ENCODE measurements around the gene TMEM60. TPM values are rescaled to one million over a fixed set of nuclear protein-coding genes. Genes with fewer than 3 reads are reported as not detected.

The TMEM60 gene
- total RNA-seq, 2 experiments from 2014 or later: 9.2 to 9.8 TPM

DNA sequence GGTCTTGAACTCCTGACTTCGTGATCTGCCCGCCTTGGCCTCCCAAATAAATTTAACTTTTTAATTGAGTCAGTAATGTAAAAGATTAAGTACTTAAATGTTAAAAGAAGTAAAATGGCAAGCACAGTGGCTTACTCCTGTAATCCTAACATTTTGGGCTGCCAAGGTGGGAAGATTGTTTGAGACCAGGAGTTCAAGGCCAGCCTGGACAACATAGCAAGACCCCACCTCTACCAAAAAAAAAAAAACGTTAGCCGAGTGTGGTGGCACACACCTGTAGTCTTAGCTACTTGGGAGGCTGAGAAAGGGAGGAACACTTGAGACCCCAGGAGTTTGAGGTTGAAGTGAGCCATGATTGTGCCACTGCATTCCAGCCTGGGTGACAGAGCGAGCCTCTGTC, 26.4 kb upstream of the TMEM60 start:
- no peak overlapping the region for H3K27ac Mint-ChIP-seq
- peaks cover 15% of the 10 kb centered on the region for H3K4me1 Mint-ChIP-seq

DNA sequence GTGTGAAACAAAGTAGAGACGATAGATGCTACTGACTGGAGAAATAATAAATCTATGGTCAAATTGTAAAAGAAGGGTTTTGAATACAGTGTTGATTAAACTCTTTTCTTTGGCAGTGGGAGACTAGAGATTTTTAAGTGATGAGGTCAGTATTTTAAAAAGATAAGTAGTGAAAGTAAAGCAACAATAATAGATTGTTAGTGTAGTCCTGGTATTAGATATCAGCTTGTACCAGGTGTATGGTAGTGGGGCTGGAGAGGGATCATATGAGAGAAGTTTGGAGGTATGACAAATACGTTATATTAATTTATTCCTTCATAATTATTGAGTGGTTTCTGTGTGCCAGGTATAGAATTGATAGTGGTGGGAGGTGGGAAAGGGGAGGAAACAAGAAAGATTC, 25.6 kb upstream of the TMEM60 start:
- Mint-ChIP-seq H3K36me3 (peaks cover 63% of the 10 kb centered on the region), H3K27me3 (no peaks in the 10 kb centered on the region), H3K4me1 (peaks cover 12% of the 10 kb centered on the region), H3K27ac (no peak overlapping the region), H3K4me3 (no peak overlapping the region), H3K9me3 (peaks cover 42% of the 10 kb centered on the region)
- no peak for DNase-seq

More for the DNA sequence above, 26.4 kb upstream of the TMEM60 start:
- H3K36me3 Mint-ChIP-seq: peaks cover 55% of the 10 kb centered on the region
- peaks cover 36% of the 10 kb centered on the region for H3K9me3 Mint-ChIP-seq
- no peaks in the 10 kb centered on the region for H3K27me3 Mint-ChIP-seq
- no peak overlapping the region for H3K4me3 Mint-ChIP-seq
- no peak for DNase-seq

DNA sequence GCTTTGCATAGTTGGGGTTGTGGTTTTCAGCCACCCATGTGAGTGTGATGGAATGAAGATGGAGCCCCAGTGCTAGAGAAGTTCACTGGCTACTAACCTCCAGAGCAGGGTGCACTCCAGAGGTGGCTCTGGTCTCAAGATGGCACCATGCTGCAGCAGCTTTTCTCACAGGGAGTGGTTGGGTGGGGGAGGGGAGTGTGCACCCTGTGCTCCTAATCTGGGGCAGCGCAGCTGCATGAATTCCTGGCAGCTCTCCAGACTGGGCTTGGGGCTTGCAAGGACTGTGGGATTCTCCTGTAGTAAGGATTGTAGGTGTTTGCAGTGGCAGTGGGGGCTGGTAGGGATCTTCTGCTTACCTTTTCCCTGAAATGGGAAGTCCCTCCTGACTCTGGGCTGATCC, 24.0 kb upstream of the TMEM60 start:
- peaks cover 75% of the 10 kb centered on the region for H3K36me3 Mint-ChIP-seq
- H3K9me3 Mint-ChIP-seq: peaks cover 52% of the 10 kb centered on the region
- no peak for DNase-seq
- no peak overlapping the region for H3K4me3 Mint-ChIP-seq
- peaks cover 8% of the 10 kb centered on the region for H3K4me1 Mint-ChIP-seq
- no peak overlapping the region for H3K27ac Mint-ChIP-seq
- no peaks in the 10 kb centered on the region for H3K27me3 Mint-ChIP-seq

DNA sequence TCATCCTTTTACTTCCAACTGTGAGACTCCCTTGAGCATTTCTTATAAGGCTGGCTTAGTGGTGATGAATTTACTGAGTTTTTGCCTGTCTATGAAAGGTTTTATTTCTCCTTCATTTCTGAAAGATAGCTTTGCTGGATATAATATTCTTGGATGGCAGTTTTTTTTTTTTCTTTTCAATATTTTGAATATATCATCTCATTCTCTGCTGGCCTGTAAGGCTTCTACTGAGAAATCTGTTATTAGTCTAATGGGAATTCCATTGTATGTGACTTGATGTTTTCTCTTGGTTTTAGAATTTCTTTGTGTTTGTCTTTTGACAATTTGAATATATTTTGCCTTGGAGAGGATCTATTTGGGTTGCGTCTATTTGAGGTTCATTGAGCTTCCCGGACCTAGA, 22.7 kb upstream of the TMEM60 start:
- H3K36me3 Mint-ChIP-seq: peaks cover 79% of the 10 kb centered on the region
- peaks cover 3% of the 10 kb centered on the region for H3K4me1 Mint-ChIP-seq
- no peak for DNase-seq
- H3K27ac Mint-ChIP-seq: no peak overlapping the region
- no peaks in the 10 kb centered on the region for H3K27me3 Mint-ChIP-seq
- H3K4me3 Mint-ChIP-seq: no peak overlapping the region
- peaks cover 60% of the 10 kb centered on the region for H3K9me3 Mint-ChIP-seq

DNA sequence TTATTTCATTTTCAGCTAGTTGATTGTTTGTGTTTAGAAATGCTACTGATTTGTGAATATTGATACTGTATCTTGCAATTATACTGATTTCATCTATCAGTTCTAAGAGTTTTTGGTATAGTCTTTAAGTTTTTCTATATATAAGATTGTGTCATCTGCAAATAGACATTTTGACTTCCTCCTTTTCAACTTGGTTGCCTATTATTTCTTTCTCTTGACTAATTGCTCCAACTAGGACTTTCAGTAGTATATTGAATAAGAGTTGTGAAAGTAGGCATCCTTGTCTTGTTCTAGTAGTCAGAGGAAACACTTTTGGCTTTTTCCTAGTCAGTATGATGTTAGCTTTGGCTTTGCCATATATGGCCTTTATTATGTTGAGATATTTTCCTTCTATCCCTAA, 20.8 kb upstream of the TMEM60 start:
- Mint-ChIP-seq H3K4me1 (peaks cover 3% of the 10 kb centered on the region), H3K27ac (no peak overlapping the region), H3K27me3 (no peaks in the 10 kb centered on the region), H3K36me3 (peaks cover 72% of the 10 kb centered on the region), H3K4me3 (no peak overlapping the region), H3K9me3 (peaks cover 54% of the 10 kb centered on the region)
- DNase-seq: no peak

DNA sequence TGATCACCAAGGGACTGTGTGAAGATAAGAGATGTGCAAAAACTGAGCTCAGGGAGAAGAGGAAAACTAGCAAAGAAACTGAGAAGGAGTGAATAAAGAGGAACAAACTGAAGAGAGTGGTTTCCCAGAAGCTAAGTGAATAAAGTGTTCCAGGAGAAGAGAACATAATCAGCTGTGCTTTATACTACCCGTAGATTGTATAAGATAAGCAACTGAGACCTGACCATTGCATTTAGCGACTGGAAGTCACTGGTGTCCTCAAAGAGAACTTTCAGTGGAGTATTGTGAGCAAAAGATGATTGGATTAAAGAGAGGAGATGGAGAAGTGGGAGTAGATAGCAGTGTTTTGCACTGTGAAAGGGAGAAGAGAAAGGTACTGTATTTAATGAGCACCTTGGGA, 14.9 kb upstream of the TMEM60 start:
- no peaks in the 10 kb centered on the region for H3K27me3 Mint-ChIP-seq
- H3K9me3 Mint-ChIP-seq: peaks cover 23% of the 10 kb centered on the region
- peaks cover 39% of the 10 kb centered on the region for H3K36me3 Mint-ChIP-seq
- peaks cover 16% of the 10 kb centered on the region for H3K4me1 Mint-ChIP-seq
- DNase-seq: no peak
- H3K27ac Mint-ChIP-seq: no peak overlapping the region
- no peak overlapping the region for H3K4me3 Mint-ChIP-seq

DNA sequence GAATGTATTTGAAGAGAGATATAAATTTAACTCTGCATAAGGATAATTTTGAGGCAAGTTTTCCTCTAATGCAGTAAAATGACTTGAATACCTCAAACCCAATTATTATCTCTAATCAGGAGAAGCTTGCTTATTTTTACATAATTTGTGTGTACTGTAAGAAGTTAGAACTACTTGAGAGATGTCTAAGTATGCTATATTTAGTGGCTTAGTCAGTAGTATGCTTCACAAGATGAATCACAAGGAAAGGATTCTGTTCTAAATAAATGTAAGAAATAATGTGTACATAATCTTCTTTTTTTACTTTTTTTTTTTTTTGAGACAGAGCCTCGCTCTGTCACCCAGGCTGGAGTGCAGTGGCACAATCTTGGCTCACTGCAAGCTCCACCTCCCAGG, 14.1 kb upstream of the TMEM60 start:
- no peak overlapping the region for H3K4me3 Mint-ChIP-seq
- no peaks in the 10 kb centered on the region for H3K27me3 Mint-ChIP-seq
- H3K9me3 Mint-ChIP-seq: peaks cover 26% of the 10 kb centered on the region
- DNase-seq: no peak
- H3K36me3 Mint-ChIP-seq: peaks cover 38% of the 10 kb centered on the region
- peaks cover 18% of the 10 kb centered on the region for H3K4me1 Mint-ChIP-seq
- H3K27ac Mint-ChIP-seq: no peak overlapping the region

DNA sequence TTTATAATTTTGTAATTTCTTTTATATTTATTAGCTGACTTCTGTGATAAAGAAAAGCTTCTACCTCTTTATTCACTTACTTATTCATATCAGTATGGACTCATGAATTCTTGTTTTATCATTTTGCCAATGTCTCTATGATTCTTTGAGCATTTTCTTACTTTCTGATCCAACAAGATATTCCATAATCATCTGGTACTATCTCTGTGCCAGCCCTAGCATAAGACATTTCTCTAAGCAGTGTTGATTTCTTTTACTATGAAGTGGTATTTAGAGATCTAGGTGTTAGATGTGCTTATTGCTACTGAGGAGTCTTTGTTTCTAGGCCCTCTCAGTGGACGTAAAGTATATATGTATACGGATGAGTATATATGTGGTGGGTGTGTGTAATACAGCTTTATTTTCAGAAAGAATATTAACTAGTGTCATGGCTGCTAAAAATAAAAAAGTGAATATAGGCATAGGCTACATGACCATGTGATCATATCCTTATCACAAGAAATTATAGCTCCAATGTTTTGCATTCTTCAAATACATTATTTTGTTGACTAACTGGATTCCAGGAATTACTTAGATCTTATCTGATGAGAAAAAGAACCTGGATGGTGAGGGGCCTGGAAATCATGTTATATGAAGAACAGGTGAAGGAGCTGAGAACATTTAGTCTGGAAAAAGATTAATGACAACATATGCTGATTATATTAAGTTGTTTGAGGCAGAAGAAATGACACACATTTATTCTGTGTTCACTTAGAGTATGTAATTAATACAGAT, 13.5 kb upstream of the TMEM60 start:
- no peak for DNase-seq
- Mint-ChIP-seq H3K36me3 (peaks cover 38% of the 10 kb centered on the region), H3K9me3 (peaks cover 26% of the 10 kb centered on the region), H3K4me3 (no peak overlapping the region), H3K27me3 (no peaks in the 10 kb centered on the region), H3K4me1 (peaks cover 18% of the 10 kb centered on the region), H3K27ac (no peak overlapping the region)

DNA sequence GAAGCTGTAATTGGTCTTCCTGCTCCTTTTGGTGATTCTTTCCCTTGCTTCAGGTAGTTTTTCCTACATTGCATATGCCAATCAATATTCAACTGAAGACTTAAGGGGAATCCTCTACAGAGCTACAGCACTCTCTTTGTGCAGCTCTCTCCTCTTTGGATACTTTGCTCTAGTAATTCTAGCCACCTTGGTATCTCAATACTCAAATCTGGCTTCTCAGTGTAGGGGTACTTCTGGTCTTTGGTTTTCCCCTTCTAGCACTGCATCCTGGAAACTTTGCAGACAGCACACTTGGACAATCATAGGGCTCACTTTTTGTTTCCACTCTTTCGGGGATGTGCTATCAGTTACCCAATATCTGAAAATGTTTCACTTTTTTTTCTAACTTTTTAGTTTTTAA, 10.3 kb upstream of the TMEM60 start:
- Mint-ChIP-seq H3K27ac (no peak overlapping the region), H3K36me3 (peaks cover 52% of the 10 kb centered on the region), H3K4me1 (peaks cover 35% of the 10 kb centered on the region), H3K27me3 (no peaks in the 10 kb centered on the region), H3K4me3 (no peak overlapping the region), H3K9me3 (peaks cover 30% of the 10 kb centered on the region)
- DNase-seq: no peak

DNA sequence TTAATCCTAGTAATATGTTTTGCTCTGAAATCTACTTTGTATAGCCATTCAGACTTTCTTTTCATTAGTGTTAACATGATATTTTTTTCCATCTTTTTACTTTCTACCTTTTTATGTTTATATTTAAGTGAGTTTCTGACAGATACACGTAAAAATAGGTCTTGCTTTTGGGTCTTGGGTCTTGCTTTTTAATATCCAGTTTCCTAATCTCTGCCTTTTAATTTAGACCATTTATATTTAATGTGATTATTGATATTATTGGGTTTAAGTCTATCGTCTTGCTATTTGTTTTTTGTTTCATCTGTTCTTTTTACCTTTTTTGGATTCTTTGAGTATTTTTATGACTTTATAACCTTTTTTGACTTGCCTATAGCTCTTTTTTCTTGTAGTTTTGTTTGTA, 8.2 kb upstream of the TMEM60 start:
- H3K36me3 Mint-ChIP-seq: peaks cover 59% of the 10 kb centered on the region
- H3K27me3 Mint-ChIP-seq: no peaks in the 10 kb centered on the region
- peaks cover 30% of the 10 kb centered on the region for H3K9me3 Mint-ChIP-seq
- H3K4me1 Mint-ChIP-seq: peaks cover 43% of the 10 kb centered on the region
- no peak overlapping the region for H3K27ac Mint-ChIP-seq
- DNase-seq: no peak
- no peak overlapping the region for H3K4me3 Mint-ChIP-seq

DNA sequence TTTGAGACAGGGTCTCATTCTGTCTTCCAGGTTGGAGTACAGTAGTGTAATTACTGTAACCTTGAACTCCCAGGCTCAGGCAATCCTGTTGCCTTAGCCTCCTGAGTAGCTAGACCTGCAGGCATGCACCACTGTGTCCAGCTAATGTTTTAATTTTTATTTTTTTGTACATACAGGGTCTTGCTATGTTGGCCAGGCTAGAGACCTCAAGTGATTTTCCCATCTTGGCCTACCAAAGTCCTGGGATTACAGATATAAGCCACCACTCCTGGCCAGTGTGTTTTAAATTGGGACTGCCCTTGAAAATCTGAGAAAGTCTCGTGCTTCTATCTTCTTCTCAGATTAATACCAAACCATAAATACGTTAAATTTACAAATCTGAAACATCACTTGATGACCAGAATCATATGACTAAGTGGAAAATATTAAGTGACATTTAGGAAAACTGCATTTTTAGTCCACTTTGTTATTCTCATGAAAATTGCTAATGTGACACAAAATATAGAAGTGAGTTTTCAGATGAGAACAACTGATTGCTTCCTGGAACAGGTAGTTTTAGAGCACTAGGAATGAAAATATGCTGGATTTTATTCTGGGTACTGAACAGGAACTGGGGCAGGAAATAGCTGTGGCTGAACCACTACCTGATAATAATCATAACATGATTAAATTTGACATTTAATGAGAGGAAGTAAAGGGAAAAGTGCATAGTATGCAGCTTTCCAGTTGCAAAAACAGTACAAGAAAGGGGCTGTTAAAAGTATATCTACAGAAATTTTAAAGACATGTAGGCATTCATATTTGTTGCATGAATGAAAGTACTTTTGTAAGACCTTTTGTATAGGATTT, 4.5 kb upstream of the TMEM60 start:
- Mint-ChIP-seq H3K9me3 (peaks cover 21% of the 10 kb centered on the region), H3K4me3 (peak overlapping the region; percentile 33), H3K4me1 (peaks cover 55% of the 10 kb centered on the region), H3K27ac (peak overlapping the region; percentile 73), H3K36me3 (peaks cover 52% of the 10 kb centered on the region), H3K27me3 (no peaks in the 10 kb centered on the region)
- DNase-seq: no peak

DNA sequence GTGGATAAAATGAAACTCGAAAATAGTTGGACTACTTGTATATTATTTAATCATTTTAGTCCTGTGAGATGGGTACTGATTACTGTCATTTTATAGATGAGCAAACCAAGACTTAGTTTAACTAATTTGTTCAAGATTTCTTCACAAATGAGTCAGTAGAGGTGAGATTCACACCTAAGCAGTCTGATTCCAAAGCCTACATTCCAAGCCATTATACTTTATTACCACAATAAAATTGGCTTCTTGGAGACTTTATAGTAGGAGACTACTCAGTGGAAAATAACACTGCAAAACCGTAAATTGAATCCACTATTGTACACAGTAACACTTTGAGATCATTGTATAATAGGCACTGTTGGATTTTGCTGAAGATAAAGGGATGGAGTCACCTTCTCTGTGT, 2.5 kb upstream of the TMEM60 start:
- H3K27me3 Mint-ChIP-seq: no peaks in the 10 kb centered on the region
- H3K9me3 Mint-ChIP-seq: peaks cover 5% of the 10 kb centered on the region
- H3K4me3 Mint-ChIP-seq: peak overlapping the region; percentile 94
- peaks cover 69% of the 10 kb centered on the region for H3K4me1 Mint-ChIP-seq
- H3K36me3 Mint-ChIP-seq: peaks cover 44% of the 10 kb centered on the region
- DNase-seq: no peak
- H3K27ac Mint-ChIP-seq: no peak overlapping the region

DNA sequence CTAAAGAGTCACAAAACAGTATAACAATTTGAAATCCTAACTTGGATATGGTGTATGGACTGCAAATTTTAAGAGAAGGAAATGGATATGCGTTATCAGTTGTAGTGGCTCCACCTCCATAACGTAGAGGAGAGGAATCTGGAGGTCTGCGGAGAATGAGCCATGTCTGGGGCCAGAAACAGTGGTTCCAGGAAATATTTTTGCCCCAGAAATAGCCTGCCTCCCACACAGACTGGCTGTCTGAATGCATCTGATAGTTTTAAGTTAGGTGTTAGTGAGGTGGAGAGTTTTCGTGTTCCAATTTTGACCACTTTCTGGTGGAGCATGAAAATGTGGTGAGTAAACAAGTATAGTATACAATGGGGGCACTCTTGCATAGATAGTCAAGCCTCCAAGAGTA, 1.9 kb upstream of the TMEM60 start:
- peaks cover 4% of the 10 kb centered on the region for H3K9me3 Mint-ChIP-seq
- peaks cover 38% of the 10 kb centered on the region for H3K36me3 Mint-ChIP-seq
- H3K4me3 Mint-ChIP-seq: peak overlapping the region; percentile 94
- H3K4me1 Mint-ChIP-seq: peaks cover 64% of the 10 kb centered on the region
- H3K27me3 Mint-ChIP-seq: no peaks in the 10 kb centered on the region
- DNase-seq: no peak
- H3K27ac Mint-ChIP-seq: peak overlapping the region; percentile 88

DNA sequence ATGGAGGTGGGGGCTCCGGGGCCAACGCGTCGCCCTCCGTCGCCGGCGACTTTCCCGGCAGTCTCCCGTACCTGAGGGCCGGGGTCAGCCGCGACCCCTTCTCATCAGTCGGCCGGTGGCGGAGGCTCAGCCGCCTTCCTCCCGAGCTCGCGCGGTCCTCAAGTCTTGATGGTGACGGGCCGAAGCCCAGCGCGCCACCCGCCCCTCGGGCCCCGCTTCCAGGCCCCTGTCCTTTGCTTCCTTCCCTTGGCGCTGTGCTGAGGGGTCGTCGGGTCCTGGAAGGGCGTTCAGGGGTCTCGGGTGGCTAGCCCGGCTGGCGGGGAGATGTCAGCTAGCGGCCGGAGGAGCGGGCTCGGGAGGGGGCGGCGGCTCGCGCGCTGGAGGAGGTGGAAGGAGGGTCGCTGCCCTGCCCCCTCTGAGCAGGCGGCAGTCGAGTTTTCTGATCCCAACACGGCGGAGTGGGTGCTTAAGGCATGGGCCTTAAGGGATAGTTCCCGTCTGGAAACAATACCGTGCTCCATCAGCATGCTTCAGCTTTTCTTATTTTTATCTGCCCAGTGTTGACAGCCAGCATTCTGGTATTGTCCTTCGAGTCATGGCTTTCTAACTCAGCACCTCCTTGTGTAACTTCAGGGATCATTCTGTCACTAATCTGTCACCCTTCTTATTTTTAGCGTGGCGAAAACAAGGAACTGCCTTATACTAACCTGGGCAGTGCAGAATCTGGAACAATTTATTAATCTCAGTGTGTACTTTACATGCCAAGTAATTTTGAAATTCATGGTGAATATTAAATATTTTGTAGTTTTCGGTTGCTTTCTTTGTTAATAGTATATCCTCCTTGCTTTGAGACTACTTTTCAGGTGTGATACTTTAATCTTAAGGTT, 1.1 kb upstream of the TMEM60 start:
- H3K4me3 Mint-ChIP-seq: peak overlapping the region; percentile 94
- no peaks in the 10 kb centered on the region for H3K9me3 Mint-ChIP-seq
- DNase-seq: peak; percentile 31
- H3K36me3 Mint-ChIP-seq: peaks cover 35% of the 10 kb centered on the region
- H3K27me3 Mint-ChIP-seq: no peaks in the 10 kb centered on the region
- peak overlapping the region; percentile 88 for H3K27ac Mint-ChIP-seq
- H3K4me1 Mint-ChIP-seq: peaks cover 62% of the 10 kb centered on the region
